Erythroblast (primary cell): Measurements from ENCODE around the gene AMFR.

ENCODE experiments used
- DNase-seq, 2 experiments: peaks; one replicate each; lab custom pipeline; 2025; lab: John Stamatoyannopoulos, UW
- GATA1 ChIP-seq: IDR thresholded peaks from 2 replicates; pipeline ENCODE4 v1.6.1; 2011; ENCODE audit warnings: low read depth, mild to moderate bottlenecking, control low read depth, low read length, moderate library complexity
- POLR2A ChIP-seq: IDR thresholded peaks from 2 replicates; pipeline ENCODE4 v1.6.1; 2011; ENCODE audit warnings: mild to moderate bottlenecking, low read length

The AMFR gene

DNA sequence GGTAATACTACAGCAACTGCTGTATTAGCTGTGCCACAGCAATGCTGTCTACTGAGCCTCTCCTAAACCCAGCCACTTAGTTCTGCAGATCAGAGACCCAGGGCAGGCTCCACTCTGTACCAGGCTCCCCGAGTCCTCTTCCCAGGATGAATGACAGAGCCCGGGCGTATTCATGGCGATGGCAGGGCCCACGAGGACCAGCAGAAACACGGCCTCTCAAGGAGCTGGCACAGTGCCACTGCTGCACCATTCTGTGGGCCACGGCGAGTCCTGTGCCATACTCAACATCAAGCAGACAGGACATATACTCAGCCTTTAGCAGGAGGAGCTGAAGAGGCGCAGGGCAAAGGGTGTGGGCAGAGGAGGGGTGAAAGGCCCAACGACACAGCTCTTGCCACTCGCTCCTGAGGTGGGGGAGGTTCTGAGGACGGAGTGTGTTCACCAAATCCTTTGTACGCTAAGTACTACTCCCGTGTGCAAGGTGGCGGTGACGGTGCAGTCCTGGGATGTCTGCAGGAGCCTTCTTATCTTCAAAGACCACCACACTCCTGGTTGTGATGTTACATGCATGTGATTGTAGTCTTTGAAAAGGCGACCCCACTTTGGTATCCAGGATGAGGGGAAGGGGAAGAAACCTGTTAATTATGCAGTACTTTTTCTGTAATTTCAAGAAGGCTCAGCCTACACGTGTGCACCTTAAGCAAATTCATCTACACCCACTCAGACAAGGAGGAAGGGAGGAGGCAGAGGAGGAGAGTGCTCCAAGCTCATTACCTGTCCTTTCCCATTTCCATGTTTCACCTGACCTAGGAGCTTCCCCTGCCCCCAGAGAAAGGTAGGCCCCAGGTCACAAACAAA, 98.0 kb downstream of the AMFR start:
- TF ChIP-seq POLR2A (no peak), GATA1 (no peak)
- no peak for DNase-seq

DNA sequence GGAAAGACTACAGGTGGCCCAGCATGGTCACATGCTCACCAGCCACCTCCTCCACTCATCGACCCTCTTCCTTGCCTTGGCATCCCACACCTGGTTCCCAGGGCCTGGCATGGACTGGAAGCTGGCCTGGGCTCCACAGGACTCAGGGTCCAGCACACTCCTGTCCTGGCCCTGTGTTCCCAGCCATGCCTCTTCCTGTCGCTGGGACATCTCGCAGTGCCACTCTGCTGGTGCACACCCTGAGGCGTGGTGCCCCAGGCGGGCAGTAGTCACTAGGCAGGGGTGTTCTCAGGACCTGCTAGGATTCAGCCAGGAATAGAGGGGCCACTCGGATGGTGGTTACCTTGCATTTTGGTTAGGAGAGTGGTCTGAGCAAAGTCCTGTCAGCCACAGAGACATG, 99.4 kb downstream of the AMFR start:
- TF ChIP-seq POLR2A = no peak

DNA sequence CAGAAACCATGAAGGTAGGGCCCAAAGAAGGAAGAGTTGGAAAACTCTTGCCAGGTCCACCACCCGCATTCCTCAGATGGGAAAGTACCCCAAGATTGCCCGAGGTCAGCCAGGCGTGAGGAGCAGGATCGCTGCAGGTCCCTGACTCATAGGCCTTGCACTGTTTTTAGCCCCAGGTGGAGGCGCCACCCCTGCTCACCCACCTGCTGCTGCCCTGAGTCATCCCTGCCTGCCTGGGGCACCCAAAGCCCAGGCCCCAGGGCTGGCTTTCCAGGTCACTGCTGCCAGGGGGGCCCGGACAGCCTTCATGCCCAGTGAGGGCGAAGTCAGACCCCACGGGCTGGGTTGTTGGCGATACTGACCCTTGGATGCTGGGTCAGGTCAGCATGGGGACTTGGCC, 100.9 kb downstream of the AMFR start:
- DNase-seq = no peak

More for the DNA sequence above, 99.4 kb downstream of the AMFR start:
- no peak for DNase-seq

GRCh38 chr16:56321571-56321970, 103.8 kb downstream of the AMFR start:
- DNase-seq = no peak
- TF ChIP-seq POLR2A = no peak
- TF ChIP-seq GATA1 = no peak

More for the DNA sequence above, 100.9 kb downstream of the AMFR start:
- TF ChIP-seq POLR2A = no peak
- TF ChIP-seq GATA1 = no peak

DNA sequence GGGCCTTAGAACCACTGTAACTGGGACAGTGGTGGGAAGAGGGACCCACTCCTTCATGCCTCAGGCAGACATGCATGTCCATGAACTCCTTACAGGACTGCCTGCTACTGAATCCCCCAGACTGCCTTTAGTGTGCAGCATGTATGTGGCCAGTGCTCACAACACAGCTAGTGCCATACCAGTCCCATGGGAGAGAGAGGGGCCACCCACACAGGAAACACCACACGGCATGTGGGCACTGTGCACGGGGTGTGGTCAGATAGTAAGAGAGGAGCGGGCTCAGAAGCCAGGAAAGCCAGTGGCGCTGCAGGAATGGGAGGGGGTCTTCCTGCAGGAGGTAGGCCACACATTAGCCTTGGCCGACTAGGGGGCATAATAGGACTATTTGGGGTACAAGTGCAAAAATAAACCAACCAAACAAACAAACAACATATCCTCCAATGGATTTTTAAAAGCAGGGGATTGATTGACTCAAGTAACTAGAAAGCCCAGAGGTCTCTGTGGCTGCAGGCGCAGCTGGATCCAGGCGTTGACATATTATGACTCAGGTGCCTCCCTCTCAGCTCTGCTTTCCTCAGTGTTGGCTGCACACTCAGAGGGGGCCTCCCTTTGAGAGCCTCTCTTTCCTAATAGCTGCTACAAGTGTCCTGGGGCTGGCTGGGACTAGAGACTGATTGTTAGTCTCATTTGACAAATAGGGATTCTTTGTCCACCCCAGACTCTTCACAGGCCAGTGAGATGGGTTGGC, 104.4 kb downstream of the AMFR start:
- TF ChIP-seq GATA1 (no peak), POLR2A (no peak)
- DNase-seq = no peak

DNA sequence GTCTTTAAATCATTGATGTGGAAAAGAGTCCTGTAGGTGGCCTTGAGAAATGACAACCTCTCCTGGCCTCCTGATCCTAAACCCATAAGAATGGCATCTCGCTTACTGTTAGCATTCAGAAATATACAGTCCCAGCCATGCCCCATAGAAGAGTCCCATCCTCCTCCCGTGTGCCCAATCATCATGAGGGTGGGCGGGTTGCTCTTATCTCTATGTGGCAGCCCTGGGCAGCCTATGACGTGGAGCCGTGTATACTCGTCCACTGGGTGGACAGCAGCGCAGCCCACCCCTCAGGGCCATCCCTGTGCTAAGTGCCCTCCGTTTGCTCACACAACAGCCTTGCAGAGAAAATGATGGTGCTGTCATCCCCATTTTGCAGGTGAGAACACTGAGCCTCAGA, 105.3 kb downstream of the AMFR start:
- peak; percentile 20 to 33 for DNase-seq
- TF ChIP-seq POLR2A (no peak), GATA1 (no peak)

DNA sequence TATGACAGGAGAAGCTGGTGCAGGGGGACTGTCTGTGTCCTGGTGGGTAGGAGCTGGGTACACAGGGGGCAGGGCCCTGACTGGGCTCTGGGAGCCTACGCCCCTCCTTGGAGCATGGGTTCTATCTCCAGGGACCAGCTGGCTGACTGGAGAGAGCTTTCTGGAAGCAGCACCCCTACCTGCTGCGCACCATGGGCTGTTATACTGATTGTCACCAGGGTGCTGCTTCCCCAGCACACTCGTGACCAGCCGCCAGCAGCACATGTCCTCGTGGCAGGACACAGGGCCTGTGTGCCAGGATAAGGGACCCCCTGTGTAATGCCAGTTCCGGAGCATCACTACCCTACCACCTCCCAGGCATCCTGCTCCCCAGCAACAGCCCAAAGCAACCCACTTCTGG, 106.0 kb downstream of the AMFR start:
- no peak for TF ChIP-seq GATA1
- DNase-seq = peak; percentile 21 to 54

- TF ChIP-seq POLR2A (no peak), GATA1 (no peak)
Observed at GRCh38 chr16:56318827-56319140, 106.6 kb downstream of the AMFR start.

DNA sequence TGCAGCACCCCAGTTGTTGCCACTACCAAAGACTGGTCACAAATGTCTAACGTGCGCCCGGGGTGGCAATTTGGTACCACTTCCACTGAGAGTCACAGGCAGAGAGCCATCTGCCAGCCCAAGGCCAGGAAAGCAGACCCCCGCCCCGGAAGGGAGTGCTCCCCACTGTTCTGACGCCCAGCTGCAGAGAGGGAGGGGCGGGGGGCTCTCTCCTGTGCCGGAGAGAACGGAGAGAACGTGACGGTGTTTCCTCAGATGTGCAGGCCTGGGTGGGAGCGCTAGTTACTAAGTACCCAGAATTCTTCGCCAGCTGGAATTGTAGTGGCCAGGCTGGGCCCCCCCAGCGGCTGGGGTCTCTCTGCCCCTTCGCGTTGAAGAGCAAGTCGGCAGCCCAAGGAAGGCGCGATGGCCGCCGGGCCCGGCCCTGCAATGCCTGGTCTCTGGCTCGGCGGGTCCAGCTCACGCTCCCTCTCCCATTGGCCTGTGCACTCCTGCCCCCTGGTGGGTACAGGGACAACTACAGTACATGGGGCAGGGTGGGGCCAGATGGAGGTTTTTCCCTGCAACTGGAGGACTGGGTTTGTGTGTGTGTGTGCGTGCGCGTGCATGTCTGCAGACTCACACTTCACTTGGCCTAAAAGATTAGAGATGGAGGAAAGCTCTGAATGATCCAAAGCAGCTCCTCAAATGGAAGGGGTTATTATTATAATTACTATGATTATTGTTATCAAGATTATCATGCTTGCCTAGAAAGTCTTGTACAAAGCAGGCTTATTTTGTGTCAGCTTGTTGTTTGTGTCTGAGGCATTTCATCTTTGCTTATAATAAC, 107.1 kb downstream of the AMFR start:
- no peak for TF ChIP-seq POLR2A
- TF ChIP-seq GATA1 = no peak
- peak; percentile 67 to 83 for DNase-seq

More at GRCh38 chr16:56318827-56319140, 106.6 kb downstream of the AMFR start:
- peak in 1 of 2 experiments; percentile 31 for DNase-seq

DNA sequence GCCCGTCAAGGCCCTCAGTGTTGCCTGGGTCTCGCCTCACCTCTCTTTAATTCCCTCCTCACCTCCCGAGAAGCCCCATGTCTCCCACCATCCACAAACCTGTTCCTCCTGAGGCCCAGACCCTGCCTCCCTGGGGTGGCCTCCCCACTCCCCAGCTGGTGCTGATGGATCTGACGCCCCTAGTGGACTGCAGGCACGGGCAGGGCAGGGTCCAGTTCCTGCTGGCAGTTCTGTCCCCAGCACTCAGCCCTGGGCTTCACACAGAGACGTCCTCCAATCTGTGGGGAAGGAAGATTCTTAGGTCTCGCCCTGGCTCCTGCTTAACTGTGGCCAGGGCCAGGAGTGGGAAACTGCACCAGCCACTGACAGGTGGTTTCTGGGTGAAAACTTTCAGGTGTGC, 108.8 kb downstream of the AMFR start:
- DNase-seq = no peak
- TF ChIP-seq GATA1 = no peak
- no peak for TF ChIP-seq POLR2A

DNA sequence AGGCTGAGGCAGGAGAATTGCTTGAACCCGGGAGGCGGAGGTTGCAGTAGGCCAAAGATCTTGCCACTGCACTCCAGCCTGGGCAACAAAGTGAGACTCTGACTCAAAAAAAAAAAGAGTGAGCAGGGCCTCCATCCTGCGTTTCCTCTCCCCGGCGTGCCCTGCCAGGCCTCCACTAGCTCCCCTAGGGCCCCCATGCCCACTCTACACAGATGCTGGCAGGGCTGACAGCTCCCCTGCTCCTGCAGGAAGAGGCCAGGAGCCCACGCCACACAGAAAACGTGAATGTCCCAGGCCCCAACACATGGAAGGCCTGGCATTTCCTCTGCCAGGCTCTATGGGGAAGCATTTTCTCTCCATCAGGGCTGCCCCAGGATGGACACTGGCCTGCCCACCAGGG, 109.4 kb downstream of the AMFR start:
- TF ChIP-seq GATA1 = no peak
- no peak for TF ChIP-seq POLR2A

DNA sequence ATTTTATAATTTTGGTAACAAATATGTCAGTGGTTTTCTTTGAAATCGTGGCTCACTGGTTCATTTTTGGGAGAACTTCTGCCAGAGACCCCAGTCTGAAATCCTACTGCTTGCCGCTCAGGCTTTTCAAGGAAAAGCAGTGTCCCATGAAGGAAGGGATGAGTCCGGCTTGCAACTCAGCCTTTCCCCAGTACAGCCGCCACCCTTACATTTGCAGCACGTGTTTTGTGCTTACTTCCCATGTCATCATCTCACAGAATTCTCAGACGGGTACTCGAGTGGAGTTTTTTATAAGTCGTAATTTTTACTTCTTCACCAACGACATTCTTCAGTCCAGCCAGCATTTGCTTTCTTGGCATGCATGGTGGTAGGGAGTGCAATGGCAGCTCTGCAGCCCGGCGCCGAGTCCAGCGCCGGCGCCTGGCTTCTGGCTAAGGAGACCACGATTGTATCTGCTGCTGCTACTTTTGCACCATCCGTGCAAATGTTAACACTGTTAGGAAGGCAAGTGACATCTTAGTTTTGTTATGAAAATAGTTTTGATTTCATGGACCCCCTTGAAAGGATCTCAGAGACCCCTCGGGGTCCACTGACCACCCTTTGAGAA, 111.0 kb downstream of the AMFR start:
- DNase-seq = no peak
- TF ChIP-seq POLR2A (no peak), GATA1 (no peak)

More for the DNA sequence above, 109.4 kb downstream of the AMFR start:
- DNase-seq = no peak

DNA sequence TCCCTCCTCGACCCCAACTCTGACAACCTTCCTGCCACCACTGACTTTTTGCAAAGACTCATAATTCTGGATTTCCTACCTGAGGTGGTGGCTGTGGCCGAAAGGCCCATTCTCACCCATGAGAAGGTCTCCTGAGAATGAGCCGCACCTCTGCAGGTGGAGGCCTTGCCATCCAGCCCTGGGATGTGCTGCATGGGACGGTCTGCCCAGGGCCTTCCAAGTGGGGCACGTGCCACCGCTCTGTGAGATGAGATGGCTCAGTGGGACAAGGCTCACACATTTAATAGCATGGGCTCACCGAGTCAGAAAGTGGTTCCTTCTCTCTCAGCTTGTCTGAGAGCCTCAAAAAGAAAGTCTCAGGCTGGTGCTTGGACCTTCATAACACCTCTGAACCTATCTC, 112.8 kb downstream of the AMFR start:
- DNase-seq = no peak
- TF ChIP-seq POLR2A = no peak
- no peak for TF ChIP-seq GATA1

GRCh38 chr16:56312028-56312300, 113.4 kb downstream of the AMFR start:
- no peak for DNase-seq
- no peak for TF ChIP-seq POLR2A
- no peak for TF ChIP-seq GATA1
